GM04504 (cell line): ENCODE data around the gene RAPGEF4.

Experiments used
- DNase-seq: peaks from one replicate; pipeline ENCODE4 v3.0.0-alpha.2; 2012; ENCODE audit warnings: low read depth

Gene RAPGEF4

DNA sequence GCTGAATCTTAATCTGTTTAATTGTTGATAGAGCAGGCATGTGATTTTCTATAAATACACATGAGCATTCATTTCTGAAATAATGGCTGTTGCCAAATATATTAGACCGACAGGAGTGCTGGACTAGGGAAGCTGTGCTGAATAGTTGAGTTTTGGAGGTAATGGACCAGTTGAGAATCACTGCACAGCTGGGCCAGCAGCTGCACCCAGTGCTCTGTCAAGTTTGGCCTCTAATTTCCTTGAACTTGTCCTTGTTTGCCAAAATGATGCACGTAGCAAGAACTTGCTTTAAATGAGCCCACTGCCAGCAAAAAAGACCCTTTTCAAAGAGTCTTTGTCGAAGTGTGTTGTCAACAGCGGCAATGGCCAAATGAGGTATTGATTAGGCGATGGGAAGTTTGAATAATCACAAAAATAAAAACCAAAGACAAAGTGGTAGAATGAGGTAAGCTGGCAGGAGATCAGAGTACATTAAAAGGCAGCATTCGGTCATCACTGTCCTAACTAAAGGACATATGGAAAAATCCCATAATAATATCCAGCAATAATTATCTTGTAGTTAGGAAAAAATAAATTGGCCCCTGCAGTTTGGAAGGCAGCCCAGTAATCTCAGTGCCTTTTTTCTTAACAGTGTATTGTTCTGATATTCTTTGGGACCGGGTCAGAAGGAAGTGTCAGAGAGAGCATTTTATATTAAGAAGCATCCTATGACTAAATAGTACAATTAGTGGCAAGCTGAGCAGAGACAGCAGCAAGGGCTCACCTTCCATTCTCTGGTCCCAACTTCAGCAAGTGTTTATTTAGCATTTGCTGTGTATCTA, 126.2 kb downstream of the RAPGEF4 start:
- no peak for DNase-seq

DNA sequence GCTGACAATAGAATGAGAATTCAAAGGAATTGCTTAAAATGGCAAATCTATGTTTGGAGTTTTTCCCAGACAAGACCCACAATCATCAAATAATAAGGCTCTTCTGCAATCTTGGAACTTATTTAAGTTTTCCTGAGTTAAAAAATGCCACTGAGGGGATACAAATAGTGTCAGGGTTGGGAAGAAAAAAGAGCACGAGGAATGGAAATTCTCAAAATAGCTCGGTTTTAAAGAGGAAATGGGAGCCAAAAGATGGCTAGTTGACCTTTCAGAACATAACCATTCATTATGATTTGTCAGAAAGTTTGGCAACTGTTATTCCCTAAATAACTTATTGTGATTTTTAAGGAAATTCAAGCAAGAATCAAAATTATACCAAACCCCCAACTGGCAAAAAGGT, 127.7 kb downstream of the RAPGEF4 start:
- no peak for DNase-seq

DNA sequence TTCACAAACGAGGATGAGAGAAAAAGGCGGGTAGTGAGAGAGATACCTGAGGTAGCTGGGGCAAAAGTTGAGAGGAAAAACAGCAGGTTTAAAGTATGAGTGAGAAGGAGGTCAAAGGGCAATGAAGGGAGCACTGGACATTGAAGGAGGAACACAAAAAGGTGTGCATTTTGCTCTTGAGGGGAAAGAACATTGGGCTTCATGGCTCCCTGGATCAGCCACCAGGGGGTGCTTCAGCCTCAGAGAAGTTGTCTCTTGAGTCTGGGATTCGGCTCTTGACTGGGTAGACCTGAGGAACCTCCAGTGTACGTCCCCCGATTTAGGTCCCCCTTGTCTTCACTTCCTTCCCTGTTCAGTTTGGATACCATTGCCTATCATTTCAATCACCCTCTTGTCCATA, 128.5 kb downstream of the RAPGEF4 start:
- DNase-seq = no peak

DNA sequence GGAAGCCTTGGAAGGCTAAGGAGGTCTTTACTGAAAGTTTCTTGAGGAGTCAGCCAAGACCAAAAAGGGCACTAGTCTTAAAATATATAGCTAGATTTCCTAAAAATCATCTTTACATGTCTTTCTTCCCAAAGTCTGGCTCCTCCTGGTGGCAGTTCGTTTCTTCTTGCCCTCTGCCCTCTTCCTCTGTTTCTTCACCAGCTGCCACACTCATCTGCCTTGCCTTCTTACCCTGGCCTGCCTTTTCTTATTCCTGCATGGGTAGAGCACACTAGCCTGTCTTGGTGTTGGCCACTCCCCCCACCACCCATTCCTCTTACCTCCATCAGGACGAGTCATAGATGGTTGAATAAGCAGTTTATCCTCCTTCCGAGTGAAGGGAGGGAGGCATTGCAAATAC, 129.8 kb downstream of the RAPGEF4 start:
- no peak for DNase-seq

DNA sequence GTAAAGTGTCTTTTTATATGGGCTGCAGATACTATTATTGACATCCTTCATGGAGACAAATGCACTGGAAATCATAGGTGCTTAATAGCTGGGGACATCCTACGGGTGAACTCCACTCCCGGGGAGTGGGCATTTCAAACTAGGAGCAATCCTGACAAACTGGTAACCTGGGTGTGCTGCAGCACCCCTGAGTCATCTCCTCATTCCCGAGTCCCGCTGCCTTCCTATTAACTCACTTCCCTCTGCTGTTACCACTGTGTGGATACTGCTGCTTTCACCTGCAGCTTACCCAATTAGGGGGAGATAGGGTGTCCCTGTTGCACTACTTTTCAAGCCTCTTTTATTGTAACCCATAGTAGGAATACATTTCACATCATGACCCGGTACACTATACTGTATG, 134.2 kb downstream of the RAPGEF4 start:
- no peak for DNase-seq

DNA sequence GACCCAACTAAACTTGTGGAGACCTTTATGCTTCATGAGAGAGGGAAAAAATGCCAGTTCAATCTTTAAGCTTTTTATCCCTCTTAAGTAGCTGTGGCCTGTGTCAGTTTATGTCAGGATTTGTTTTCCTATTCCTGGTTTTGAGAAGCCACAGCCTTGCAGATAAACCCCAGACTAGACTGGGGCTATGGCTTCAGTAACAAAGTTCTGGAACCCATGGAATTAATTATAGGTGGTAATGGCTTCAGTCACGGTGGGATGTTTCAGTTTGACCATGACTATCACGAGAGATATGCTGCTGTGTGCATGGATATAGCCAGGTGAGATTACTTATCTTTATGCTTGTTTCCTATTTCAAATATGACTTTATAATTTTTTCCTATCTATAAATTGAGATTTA, 134.8 kb downstream of the RAPGEF4 start:
- DNase-seq = no peak

DNA sequence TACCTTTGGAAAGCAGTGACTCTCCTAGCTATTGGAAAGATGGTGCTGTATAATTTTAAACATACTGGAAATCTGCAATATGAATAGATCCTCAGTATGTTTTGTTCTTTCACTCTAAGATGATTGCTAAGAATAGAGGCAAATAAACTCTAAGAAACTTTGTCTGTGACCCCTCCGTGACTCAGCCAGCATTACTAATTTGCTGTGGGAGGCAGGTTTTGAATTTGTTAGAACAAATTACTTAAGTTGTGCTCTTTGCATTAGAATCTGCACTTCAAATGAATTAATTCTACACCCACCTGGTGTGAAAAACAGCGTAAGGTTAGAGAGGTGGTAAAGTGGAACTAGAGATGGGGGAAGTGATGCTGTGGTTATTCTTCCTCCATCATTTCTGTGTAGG, 142.2 kb downstream of the RAPGEF4 start:
- no peak for DNase-seq

DNA sequence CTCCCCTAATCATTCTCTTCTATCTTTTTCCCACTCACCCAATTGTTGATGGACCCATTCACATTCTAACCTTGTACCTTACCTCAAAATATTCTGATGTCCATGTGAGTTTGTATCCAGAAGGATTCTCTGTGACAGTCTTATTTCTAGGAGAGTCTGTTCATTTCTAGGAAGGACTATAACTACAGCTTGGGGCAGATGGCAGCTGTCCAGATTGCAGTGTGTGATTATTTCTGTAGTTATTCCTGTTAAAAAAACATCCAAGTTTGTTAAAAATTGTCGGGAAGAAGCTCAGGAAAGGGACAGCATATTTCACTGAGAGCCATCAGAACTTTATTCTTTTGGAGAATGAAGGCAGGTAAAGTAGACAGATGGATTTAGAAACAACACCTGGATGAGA, 142.6 kb downstream of the RAPGEF4 start:
- DNase-seq = no peak

DNA sequence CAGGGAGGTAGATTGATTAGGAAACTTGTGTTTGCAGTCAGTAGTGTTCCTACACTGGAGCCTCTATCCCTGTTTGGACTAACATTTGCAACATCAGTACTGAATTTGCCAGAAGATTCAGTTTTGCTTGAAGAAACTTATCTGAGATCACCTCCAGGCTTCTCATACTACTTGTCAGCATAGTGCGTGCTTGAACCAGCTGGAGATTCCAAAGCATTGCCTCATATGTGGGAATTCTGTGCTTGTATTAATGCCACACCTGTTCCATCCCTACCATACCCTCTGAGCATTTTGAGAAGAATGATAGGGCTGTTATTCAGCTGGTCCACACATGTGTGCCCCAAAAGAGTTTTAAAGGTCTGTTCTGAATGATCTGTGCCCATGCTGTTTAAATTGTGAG, 148.7 kb downstream of the RAPGEF4 start:
- no peak for DNase-seq

DNA sequence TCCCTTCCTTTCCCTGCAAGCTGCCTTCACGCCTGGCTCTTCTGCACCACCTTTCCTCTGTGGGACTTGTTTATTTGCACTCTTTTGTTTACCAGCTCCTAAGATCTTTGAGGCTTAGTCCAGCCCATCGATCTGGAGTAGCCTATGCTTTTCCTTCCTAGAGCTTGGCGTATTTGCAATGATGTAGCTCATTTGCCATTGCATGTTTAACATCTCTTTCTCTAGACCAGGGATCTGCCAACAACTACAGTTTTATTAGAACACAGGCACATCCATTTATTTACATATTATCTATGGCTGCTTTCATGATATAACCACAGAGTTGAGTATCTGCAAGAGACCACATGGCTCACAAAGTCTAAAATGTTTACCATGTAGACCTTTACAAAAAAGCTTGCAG, 150.4 kb downstream of the RAPGEF4 start:
- no peak for DNase-seq

DNA sequence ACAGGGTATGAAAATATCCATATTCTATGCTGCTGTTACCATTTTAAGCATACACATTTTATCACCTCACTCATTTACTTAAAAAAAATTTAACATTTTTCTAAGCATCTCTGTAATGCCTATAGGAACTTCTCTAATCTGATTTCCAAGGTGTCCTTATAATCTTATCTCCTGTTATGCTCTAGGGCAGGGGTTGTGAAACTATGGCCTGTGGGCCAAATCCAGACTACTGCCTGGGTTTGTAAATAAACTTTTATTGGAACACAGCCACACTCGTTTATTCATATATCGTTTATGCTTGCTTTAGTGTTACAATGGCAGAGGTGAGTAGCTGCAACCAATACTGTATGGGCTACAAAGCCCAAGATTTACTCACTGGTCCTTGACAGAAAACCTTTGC, 151.6 kb downstream of the RAPGEF4 start:
- DNase-seq = no peak

DNA sequence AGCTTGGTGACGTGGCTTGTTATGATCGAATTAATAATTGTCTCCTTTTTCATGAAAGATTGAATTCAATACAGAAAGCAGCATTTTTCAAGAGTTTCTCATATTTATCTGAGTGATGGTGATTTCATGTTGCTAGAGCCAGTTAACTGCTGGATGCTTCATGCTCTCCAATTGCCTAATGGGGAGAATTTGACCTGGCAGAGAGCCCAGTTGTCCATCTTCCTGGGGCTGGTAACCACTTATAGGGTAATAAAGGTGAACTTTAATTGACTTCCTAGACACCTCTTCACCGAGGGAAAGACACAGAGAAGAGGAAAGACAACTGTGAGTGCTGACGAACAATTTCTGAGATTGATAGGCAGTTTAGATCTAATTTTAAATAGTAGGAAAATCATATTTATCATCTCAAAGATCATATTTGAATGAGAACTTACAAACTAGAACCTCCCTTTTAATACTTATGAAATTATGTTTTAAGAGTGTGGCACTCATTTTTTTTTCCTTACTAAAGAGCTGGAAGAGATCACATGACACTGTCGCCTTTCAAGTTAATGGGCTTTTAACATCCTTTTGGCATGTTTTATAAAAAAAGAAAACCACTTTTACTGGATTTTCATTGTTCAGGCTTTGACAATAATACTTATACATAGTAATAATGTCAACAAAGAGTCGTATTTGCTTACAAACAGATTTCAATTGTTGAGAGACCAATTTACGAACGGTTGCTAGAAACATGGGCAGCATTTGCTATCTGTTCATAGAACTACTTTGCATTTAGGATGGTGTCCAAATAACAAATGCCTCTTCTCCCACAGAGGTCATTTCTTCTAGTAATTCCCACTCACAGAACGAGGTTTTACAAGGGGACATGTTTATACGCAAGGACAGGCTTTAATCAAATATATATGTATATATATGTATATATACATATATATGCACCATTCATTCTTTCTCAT, 153.3 kb downstream of the RAPGEF4 start:
- no peak for DNase-seq

DNA sequence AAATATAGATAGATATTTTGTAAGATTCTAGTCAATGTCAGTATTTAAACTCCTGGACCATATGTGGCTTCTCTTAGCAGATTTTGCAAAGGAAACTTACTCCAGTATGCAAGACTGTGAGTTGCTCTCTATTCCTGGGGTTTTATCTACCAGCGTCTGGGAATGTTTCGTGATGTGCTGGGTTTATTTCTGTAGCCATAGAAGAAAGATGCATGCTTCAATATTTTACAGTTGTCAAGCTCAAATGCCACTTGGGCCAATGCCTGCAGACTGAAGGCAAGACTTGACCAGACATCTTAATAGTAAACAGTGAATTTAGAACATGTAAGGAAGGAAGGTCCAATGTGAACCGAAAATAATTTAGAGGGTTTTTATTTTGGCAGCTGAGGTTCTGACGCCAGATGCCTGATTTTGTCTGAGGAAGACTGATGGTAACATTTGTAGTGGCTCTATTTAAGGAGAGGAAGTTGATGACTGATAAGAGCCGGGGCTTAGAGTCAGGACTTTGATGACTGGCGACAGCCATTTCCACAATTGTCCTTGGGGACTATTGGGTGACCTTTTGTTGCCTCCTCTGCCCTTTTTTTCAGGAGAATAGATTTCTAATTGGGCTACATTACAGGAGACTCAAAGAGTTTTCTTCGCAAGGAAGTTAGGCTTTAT, 154.3 kb downstream of the RAPGEF4 start:
- no peak for DNase-seq

DNA sequence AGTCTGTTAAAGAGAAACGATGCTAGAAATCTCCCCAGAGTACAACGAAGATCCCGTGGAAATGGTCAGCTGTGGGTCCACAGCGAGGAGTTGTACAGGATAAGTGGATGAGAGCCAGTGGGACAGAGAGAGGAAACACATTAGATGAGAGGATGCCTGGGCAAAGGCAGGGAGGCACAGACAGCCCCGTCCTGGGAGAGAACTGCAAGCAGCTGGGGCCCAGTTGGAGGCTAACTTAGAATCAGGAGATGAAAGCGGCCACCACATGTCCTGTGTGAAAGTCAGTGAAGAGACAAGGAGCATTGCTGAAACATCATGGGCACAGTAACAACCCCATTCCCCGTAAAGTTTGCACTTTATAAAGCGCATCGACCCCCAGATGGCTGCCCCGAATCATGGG, 157.5 kb downstream of the RAPGEF4 start:
- no peak for DNase-seq

DNA sequence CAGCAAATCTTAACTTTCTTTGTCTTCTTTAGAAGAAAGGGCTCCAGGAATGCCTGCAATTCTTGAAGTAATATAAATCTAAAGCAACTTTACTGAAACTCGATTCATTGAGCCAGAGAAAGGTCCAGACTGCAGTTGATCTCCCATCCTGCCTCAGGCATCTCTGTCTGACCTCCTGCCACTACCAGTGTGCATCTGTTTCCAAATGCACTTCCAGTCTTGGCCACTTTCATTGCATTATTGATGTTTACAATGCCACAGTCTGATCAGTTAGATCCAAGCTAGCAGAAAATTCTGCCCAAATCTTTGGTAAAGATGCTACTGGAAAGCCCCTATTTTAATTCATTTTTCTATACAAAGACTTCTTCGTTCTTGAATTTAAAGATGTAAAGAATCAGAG, 158.0 kb downstream of the RAPGEF4 start:
- DNase-seq = no peak

DNA sequence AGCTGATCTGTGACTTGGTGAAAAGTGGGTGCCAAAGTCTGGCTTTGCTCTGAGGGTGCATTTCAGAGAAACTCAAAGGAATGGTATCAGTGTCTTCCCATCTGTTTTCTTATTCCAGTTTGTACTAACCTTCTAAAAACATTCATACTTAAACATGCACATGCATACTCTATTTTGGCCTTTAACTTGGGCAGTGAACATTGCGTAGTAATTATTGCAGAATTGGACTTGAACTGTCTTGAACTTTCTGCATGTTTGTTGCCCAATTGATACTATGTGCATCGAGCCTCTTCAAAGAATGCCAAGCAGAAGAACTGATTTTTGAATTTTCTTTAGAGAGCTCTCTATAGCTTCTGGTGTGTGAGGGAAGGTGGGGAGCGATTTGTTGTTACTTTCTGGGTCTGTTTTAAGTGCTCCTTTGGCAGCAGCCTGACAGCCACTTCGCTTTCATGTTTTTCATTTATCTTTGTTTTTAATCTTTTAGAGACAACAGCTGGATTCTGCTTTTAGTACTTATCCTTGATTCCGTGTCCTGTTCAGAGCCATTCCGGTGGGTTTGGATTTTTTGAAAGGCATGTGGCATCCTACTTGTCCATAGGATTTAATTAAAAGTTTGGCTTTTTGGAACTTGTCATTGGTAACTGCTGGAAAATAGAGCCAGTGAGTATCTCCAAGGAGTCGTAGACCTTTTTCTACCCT, 159.2 kb downstream of the RAPGEF4 start:
- no peak for DNase-seq

DNA sequence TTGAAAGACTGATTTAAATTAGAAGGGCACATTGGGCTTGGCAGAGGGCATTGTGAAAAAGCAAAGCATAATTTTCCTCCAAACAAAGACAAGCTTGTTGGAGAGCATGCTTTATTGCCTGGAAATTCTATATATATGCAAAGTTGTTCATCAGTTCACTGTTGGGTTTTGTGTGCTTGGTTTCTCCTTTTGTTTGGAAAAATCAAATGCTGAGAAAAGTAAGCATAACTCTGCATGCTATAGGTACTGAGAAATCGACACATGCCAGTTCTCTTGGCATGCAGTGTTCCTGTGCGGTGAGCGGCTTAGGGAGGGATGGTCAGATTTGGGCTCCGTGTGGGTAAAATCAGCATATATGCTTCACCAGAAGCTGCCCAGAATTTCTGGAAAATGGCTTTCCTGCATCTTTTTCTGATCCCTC, 161.0 kb downstream of the RAPGEF4 start:
- DNase-seq = no peak

DNA sequence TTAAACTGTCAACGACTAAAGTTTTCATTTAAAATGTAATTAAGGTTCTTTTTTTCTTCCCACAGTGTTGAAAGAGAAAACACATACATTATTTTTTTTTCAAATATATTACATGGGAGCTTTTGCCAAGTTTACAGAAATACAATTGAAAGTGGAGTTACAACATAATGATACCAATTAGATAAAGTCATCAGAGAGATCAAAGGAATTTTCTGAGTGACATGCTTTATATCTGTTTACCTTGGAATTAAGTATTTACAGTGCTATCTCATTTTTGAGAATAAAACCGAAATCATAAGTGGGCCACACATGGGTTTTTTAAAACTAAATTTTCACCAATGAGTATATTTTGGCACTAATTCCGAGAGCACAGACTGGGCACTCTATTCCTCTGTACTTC, 165.2 kb downstream of the RAPGEF4 start:
- DNase-seq = no peak

DNA sequence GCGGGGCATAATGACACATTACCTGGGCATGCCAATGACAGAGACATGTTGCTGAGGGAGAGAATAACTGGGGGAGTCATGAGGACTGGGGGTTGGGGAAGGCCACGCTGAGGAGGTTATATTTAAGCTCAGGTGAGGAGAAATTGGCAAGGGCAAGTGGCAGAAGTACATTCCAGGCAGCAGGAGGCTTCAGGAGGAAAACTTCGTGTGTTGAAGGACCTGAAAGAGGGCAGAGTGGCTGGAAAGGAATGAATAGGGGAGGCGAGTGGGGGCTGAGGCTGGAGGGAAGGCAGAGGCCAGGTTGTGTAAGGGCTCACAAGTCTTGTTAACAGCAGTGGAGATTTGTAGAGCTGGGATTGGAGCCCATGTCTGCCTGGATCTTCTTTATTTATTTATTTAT, 166.3 kb downstream of the RAPGEF4 start:
- DNase-seq = no peak

DNA sequence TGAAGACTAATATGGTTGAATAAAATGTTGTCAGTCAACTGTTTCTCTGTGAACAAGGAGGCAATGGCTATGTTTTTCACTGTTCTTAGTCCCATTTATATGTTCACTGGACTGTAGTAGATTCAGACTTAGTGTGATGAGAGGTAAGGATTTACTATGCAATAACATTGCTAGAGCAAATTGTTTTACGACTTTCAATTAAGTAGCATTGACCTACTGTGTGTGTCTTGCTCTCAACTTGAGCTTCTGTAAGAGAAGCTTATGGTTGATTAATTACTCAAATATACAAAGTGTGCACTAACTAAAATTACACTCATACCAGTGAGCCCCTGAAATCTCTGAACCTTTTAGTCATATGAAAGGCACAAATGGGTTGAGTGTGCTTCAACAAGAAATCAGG, 168.6 kb downstream of the RAPGEF4 start:
- no peak for DNase-seq

DNA sequence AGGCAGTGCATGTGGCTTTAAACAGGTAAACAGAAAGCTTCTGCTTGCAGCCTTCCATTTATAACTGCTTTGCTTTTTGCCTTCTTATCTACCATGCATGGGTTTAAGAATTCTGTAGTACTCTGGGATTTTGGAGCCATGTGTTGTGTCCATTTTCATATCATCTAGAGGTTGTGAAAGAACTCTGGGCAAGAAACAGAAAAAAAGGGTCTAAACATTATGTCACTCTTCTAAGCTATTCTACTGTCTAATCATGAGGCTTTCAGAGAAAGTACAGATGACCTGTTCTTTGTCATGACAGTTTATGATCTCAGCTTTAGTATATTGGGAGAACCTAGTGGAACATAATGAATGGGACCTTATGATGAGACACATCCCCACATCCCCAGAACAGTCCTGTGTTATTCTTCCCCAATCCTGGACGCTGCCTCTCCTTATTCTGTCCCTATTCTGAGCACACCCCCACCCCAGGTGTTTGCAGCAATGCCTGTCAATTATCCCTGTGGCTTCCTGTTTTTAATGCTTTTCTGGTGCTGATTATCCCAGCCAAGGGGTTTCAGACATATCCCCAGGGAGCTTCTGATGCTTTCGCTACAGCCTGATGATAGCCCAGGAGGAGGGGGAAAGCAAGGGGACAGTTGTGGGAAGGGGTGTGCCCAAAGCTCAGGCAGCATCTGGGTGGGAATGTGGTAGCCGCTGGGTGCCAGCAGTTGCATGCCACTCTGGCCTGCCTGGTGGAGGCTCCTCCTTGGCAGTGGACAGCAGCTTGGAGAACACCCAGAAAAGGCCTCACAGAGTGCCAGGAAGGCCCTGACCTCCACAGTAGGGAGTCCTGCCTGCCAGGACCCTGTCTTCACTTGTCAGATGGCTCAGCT, 170.5 kb downstream of the RAPGEF4 start:
- no peak for DNase-seq
